Neural progenitor cell (in vitro differentiated cells): ENCODE measurements around the gene SPAG8. TPM values are rescaled to one million over a fixed set of nuclear protein-coding genes. Genes with fewer than 3 reads are reported as not detected.

ENCODE experiments used
- DNase-seq: peaks from one replicate; pipeline ENCODE4 v3.0.0-alpha.2; 2016; ENCODE audit warnings: low spot score
- H2AFZ ChIP-seq: fragments of 200-600 bp; sonication (generic); replicated peaks from 2 replicates; pipeline ENCODE4 v1.6.1; 2016; ENCODE audit warnings: antibody characterized with exemption
- H3F3A ChIP-seq: fragments of 200-600 bp; sonication (generic); 2 replicates; pipeline ENCODE4 v1.6.1; 2016; ENCODE audit warnings: antibody characterized with exemption, low read depth
- H3K27ac ChIP-seq: fragments of 200-600 bp; sonication (generic); 2 replicates; pipeline ENCODE4 v1.5.1; 2016; ENCODE audit warnings: mild to moderate bottlenecking
- H3K27me3 ChIP-seq: fragments of 200-600 bp; sonication (generic); 2 replicates; pipeline ENCODE4 v1.6.1; 2016; ENCODE audit warnings: mild to moderate bottlenecking, moderate library complexity
- H3K36me3 ChIP-seq: fragments of 200-600 bp; sonication (generic); 2 replicates; pipeline ENCODE4 v1.5.1; 2016
- H3K4me1 ChIP-seq: fragments of 200-600 bp; sonication (generic); 2 replicates; pipeline ENCODE4 v1.6.1; 2016; ENCODE audit warnings: mixed run types
- H3K4me2 ChIP-seq: fragments of 200-600 bp; sonication (generic); 2 replicates; pipeline ENCODE4 v1.6.1; 2016
- H3K4me3 ChIP-seq: fragments of 200-600 bp; sonication (generic); 2 replicates; pipeline ENCODE4 v1.5.1; 2016
- H3K79me2 ChIP-seq: fragments of 200-600 bp; sonication (generic); 2 replicates; pipeline ENCODE4 v1.6.1; 2016; ENCODE audit warnings: low read depth
- H3K9ac ChIP-seq: fragments of 200-600 bp; sonication (generic); 2 replicates; pipeline ENCODE4 v1.6.1; 2016
- H3K9me3 ChIP-seq: fragments of 200-600 bp; sonication (generic); 2 replicates; pipeline ENCODE4 v1.5.1; 2016; ENCODE audit warnings: low read depth
- H4K20me1 ChIP-seq: fragments of 200-600 bp; sonication (generic); 2 replicates; pipeline ENCODE4 v1.6.1; 2016; ENCODE audit warnings: low read depth
- H3K27ac Mint-ChIP-seq: 3 replicates; pipeline ENCODE4 v1.8.0; 2021; ENCODE audit warnings: mixed read lengths
- H3K27me3 Mint-ChIP-seq: 2 replicates; pipeline ENCODE4 v1.8.0; 2022; ENCODE audit warnings: low read depth, mild to moderate bottlenecking, inconsistent platforms, moderate library complexity, mixed read lengths; ENCODE audit not compliant: insufficient read depth
- H3K36me3 Mint-ChIP-seq: 3 replicates; pipeline ENCODE4 v1.8.0; 2021; ENCODE audit warnings: mixed read lengths
- H3K4me1 Mint-ChIP-seq: 3 replicates; pipeline ENCODE4 v1.8.0; 2021; ENCODE audit warnings: mixed read lengths
- H3K4me3 Mint-ChIP-seq: 3 replicates; pipeline ENCODE4 v1.8.0; 2021; ENCODE audit warnings: mild to moderate bottlenecking, moderate library complexity, mixed read lengths
- H3K9me3 Mint-ChIP-seq: 3 replicates; pipeline ENCODE4 v1.8.0; 2020; ENCODE audit warnings: mixed read lengths
- CTCF ChIP-seq: fragments of 200-600 bp; sonication (generic); IDR thresholded peaks from 2 replicates; pipeline ENCODE4 v1.5.1; 2017; ENCODE audit warnings: antibody characterized with exemption, mild to moderate bottlenecking
- EZH2 ChIP-seq: fragments of 200-600 bp; sonication (generic); IDR thresholded peaks from 2 replicates; pipeline ENCODE4 v1.6.1; 2017; ENCODE audit warnings: antibody characterized with exemption, mild to moderate bottlenecking, moderate library complexity
- EZH2phosphoT487 ChIP-seq: fragments of 200-600 bp; sonication (generic); IDR thresholded peaks from 2 replicates; pipeline ENCODE4 v1.6.1; 2017; ENCODE audit warnings: antibody characterized with exemption
- total RNA-seq: library from RNA; depleted of rRNA; stranded (reverse); fragments of >200 nt; gene quantifications from 2 replicates; pipeline ENCODE4 v1.2.3, GENCODE V29; 2015; ENCODE audit warnings: low replicate concordance

The SPAG8 gene
- total RNA-seq, 1 donor from 2014 or later: 1.6 TPM

GRCh38 chr9:35859310-35859989 is 47.4 kb upstream of the SPAG8 start:
- Histone ChIP-seq H3F3A (no peaks in the 10 kb centered on the region), H3K27ac (no peak overlapping the region), H3K27me3 (peaks cover 4% of the 10 kb centered on the region), H3K4me3 (no peak overlapping the region), H4K20me1 (no peaks in the 10 kb centered on the region), H3K36me3 (no peaks in the 10 kb centered on the region), H2AFZ (no peak overlapping the region), H3K79me2 (no peaks in the 10 kb centered on the region), H3K4me2 (no peak overlapping the region), H3K9me3 (no peaks in the 10 kb centered on the region), H3K4me1 (no peaks in the 10 kb centered on the region), H3K9ac (no peak overlapping the region)
- H3K27ac Mint-ChIP-seq: no peak overlapping the region
- DNase-seq: no peak
- no peak overlapping the region for H3K4me3 Mint-ChIP-seq
- no peaks in the 10 kb centered on the region for H3K9me3 Mint-ChIP-seq
- H3K36me3 Mint-ChIP-seq: peaks cover 2% of the 10 kb centered on the region
- no peaks in the 10 kb centered on the region for H3K4me1 Mint-ChIP-seq
- H3K27me3 Mint-ChIP-seq: peaks cover 13% of the 10 kb centered on the region
- TF ChIP-seq EZH2 (no peak), CTCF (no peak), EZH2phosphoT487 (no peak)

GRCh38 chr9:35858458-35858857 is 46.4 kb upstream of the SPAG8 start:
- Histone ChIP-seq H3K9ac (no peak overlapping the region), H3K4me1 (no peaks in the 10 kb centered on the region), H3K9me3 (no peaks in the 10 kb centered on the region), H2AFZ (no peak overlapping the region), H3K79me2 (no peaks in the 10 kb centered on the region), H3K4me2 (no peak overlapping the region), H4K20me1 (no peaks in the 10 kb centered on the region), H3K27me3 (peaks cover 4% of the 10 kb centered on the region), H3K27ac (no peak overlapping the region), H3F3A (no peaks in the 10 kb centered on the region), H3K36me3 (no peaks in the 10 kb centered on the region), H3K4me3 (no peak overlapping the region)
- Mint-ChIP-seq H3K36me3 (peaks cover 2% of the 10 kb centered on the region), H3K4me3 (no peak overlapping the region), H3K9me3 (no peaks in the 10 kb centered on the region), H3K4me1 (no peaks in the 10 kb centered on the region), H3K27me3 (peaks cover 11% of the 10 kb centered on the region), H3K27ac (no peak overlapping the region)
- no peak for DNase-seq
- TF ChIP-seq EZH2: no peak
- TF ChIP-seq CTCF: no peak
- TF ChIP-seq EZH2phosphoT487: no peak

- no peaks in the 10 kb centered on the region for H3F3A ChIP-seq
- no peaks in the 10 kb centered on the region for H3K4me1 Mint-ChIP-seq
- no peak for DNase-seq
- peaks cover 7% of the 10 kb centered on the region for H3K36me3 Mint-ChIP-seq
- H3K79me2 ChIP-seq: no peaks in the 10 kb centered on the region
- TF ChIP-seq EZH2phosphoT487 (no peak), EZH2 (no peak), CTCF (no peak)
- no peaks in the 10 kb centered on the region for H3K9me3 ChIP-seq
- no peak overlapping the region for H3K4me3 Mint-ChIP-seq
- no peak overlapping the region for H3K9ac ChIP-seq
- H3K9me3 Mint-ChIP-seq: no peaks in the 10 kb centered on the region
- no peak overlapping the region for H2AFZ ChIP-seq
- no peak overlapping the region for H3K4me2 ChIP-seq
- no peaks in the 10 kb centered on the region for H4K20me1 ChIP-seq
- H3K4me3 ChIP-seq: no peak overlapping the region
- H3K27ac Mint-ChIP-seq: no peak overlapping the region
- no peaks in the 10 kb centered on the region for H3K27me3 ChIP-seq
- peaks cover 6% of the 10 kb centered on the region for H3K27me3 Mint-ChIP-seq
- H3K36me3 ChIP-seq: no peaks in the 10 kb centered on the region
- no peak overlapping the region for H3K27ac ChIP-seq
- no peaks in the 10 kb centered on the region for H3K4me1 ChIP-seq
Observed at GRCh38 chr9:35856882-35857281, 44.8 kb upstream of the SPAG8 start.
